H54 (cell line): ENCODE measurements around the gene MS4A10.

Experiments used
- DNase-seq: peaks from one replicate; pipeline ENCODE4 v3.0.0; 2011; ENCODE audit warnings: low spot score, mixed read lengths; ENCODE audit not compliant: insufficient read length
- FAIRE-seq: peaks from 3 replicates; lab custom pipeline; 2011; peaks lifted over from hg19 to GRCh38; lab: Jason Lieb, UNC
- POLR2A ChIP-seq: IDR thresholded peaks from 2 replicates; pipeline ENCODE4 v1.6.1; 2011; ENCODE audit warnings: low read depth, mild to moderate bottlenecking, low read length

Gene MS4A10

GRCh38 chr11:60774726-60775125 is 10.4 kb upstream of the MS4A10 start:
- no peak for DNase-seq
- no peak for TF ChIP-seq POLR2A
- no peak for FAIRE-seq

GRCh38 chr11:60775420-60775961 is 9.6 kb upstream of the MS4A10 start:
- TF ChIP-seq POLR2A: no peak
- FAIRE-seq: no peak
- DNase-seq: peak; percentile 73

- FAIRE-seq (no peak), DNase-seq (no peak)
- no peak for TF ChIP-seq POLR2A
These were observed 9.0 kb upstream of the MS4A10 start for GRCh38 chr11:60776167-60776566.

DNA sequence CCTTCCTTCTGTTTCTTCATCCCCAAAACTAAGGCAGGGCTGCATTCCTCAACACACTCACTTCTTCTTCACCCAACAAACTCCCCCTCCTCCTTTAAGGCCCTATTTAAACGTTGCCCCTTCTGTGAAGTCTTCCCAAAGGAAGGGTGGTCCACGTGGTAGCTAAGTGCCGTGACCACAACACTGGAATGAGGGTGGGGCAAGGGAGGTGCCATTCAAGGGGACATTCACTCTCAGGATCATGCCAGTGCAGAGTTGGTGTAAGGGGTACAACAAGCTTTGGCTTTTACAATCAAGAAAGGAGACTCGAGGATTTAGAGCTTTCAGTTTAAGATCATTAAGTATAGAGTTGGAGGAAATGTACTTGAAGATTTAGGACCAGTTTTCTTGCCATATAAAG is 8.0 kb upstream of the MS4A10 start:
- DNase-seq: no peak
- no peak for FAIRE-seq
- no peak for TF ChIP-seq POLR2A

DNA sequence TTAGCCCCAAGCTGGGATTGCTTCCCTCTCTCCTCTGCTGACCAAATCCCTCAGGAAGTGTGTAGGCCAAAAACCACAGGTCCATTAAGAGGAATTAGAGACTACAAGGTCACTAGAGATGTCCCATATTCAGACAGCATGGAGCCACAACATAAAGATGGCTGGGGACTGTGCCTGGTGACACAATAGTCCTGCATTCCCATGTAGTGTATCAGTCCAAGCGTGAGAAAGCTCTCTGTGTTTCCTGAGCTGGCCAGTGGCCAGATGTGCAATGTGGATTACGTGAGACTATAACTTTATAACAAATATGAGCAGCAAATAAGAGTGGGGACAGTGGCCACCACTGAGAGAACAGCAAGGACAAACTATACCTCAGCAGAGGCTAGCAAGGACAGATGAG is 7.6 kb upstream of the MS4A10 start:
- DNase-seq: peak; percentile 45
- no peak for FAIRE-seq
- TF ChIP-seq POLR2A: no peak

DNA sequence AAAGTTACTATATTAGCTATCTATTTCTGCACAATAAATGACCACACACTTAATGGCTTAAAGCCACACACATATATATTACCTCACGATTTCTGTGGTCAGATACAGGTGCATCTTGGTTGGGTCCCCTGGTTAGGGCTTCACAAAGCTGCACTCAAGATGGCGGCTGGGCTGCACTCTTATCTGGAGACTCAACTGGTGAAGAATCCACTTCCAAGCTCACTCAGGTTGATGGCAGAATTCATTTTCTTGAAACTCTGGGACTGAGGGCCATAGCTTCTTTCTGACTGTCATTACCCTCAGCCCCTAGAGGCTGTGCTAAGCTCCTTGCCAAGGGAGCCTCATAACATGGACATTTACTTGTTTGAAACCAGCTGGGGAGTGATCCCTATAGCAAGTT is 5.1 kb upstream of the MS4A10 start:
- FAIRE-seq (no peak), DNase-seq (no peak)
- no peak for TF ChIP-seq POLR2A

DNA sequence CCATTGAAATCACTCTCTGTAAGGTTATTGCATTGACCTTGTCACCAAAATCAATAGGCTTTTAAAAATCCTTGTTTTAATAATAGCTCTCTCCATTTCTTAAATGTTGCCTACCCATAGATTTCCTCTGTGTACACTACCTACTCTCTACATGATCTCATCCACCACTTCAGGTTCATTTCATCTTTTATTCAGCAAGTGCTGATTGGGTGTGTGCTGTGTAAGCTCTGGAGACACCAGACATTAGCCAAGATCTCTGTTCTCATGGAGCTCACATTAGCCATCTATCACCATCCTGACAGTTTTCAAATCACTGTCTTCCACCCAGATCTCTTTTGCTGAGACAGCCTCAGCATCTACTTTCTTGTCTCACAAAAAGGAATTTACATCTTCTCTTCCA is 4.4 kb upstream of the MS4A10 start:
- no peak for FAIRE-seq
- no peak for TF ChIP-seq POLR2A
- no peak for DNase-seq

- no peak for TF ChIP-seq POLR2A
- no peak for FAIRE-seq
These were observed 3.7 kb upstream of the MS4A10 start for GRCh38 chr11:60781286-60781980.

GRCh38 chr11:60781981-60782316 is 3.2 kb upstream of the MS4A10 start:
- no peak for TF ChIP-seq POLR2A
- DNase-seq (no peak), FAIRE-seq (no peak)

More at GRCh38 chr11:60781286-60781980, 3.7 kb upstream of the MS4A10 start:
- DNase-seq: no peak

GRCh38 chr11:60782393-60783140 is 2.6 kb upstream of the MS4A10 start:
- DNase-seq (no peak), FAIRE-seq (no peak)
- TF ChIP-seq POLR2A: no peak

- no peak for DNase-seq
- no peak for FAIRE-seq
- no peak for TF ChIP-seq POLR2A
These were observed 2.0 kb upstream of the MS4A10 start for GRCh38 chr11:60783141-60783484.

DNA sequence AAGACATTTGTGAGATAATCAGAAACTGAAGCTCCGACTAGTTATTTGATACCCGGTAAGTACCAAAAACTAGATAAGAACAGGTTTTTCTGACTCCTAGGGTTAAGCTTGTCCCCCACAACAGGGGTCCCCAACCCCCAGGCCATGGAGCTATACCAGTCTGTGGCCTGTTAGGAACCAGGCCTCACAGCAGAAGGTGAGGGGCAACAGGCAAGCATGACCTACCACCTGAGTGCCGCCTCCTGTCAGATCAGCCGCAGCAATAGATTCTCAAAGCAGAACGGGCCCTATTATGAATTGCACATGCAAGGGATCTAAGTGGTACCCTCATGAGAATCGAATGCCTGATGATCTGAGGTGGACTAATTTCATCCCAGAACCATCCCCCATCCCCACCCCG is 1.2 kb upstream of the MS4A10 start:
- TF ChIP-seq POLR2A: no peak
- DNase-seq (no peak), FAIRE-seq (no peak)

DNA sequence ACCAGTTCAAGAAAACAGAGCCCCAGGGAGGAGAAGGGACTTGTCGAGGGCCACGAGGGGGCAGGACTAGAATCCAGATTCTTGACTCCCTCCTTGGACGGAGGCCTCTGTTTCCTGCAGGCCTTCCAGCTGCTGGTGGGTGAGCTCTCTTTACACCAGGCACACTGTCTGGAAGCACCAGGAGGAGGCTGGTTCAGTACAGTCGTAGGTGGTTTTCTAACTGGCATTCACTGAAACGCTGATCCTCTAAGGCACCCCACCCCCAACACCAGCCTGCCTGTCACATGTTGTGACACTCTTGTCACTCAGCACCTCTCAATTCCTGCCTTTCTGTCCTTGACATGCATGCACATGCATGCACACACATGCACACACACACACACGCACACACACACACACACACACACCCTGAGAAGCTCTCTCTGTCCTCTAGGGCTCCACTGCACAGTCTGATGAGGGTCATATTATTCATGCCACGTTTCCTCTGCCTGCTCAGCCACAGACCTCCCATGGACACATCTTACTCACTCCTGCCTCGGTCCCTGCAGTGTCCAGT is 751 bp downstream of the MS4A10 start:
- no peak for TF ChIP-seq POLR2A
- peak; percentile 57 for DNase-seq
- no peak for FAIRE-seq

- TF ChIP-seq POLR2A: no peak
- DNase-seq: peak; percentile 58
- FAIRE-seq: no peak
These were observed 1.9 kb downstream of the MS4A10 start for GRCh38 chr11:60786811-60787567.
